SK-N-SH (cell line): ENCODE measurements around the gene WDR90.

Experiments used
- GABPA ChIP-seq: IDR thresholded peaks from 2 replicates; pipeline ENCODE4 v1.4.0; 2012; ENCODE audit warnings: low read depth, mild to moderate bottlenecking
- JUND ChIP-seq: IDR thresholded peaks from 2 replicates; pipeline ENCODE4 v1.4.0; 2012
- MAX ChIP-seq: IDR thresholded peaks from 2 replicates; pipeline ENCODE4 v1.4.0; 2012; ENCODE audit warnings: low read depth
- MXI1 ChIP-seq: IDR thresholded peaks from 2 replicates; pipeline ENCODE4 v1.6.1; 2012; ENCODE audit warnings: mild to moderate bottlenecking, low read depth, low read length, improper control_type of control experiment
- NRF1 ChIP-seq: IDR thresholded peaks from 2 replicates; pipeline ENCODE4 v1.6.1; 2012; ENCODE audit warnings: low read depth, mild to moderate bottlenecking, low read length
- POLR2AphosphoS5 ChIP-seq: IDR thresholded peaks from 2 replicates; pipeline ENCODE4 v1.6.1; 2012; ENCODE audit warnings: low read depth, low read length
- USF1 ChIP-seq: IDR thresholded peaks from 2 replicates; pipeline ENCODE4 v1.4.0; 2012; ENCODE audit warnings: low read depth, borderline replicate concordance
- YY1 ChIP-seq: IDR thresholded peaks from 2 replicates; pipeline ENCODE4 v1.4.0; 2012; ENCODE audit warnings: low read depth, mild to moderate bottlenecking

GRCh38 chr16:644556-644955, 4.6 kb upstream of the WDR90 start:
- TF ChIP-seq USF1 (no peak), NRF1 (no peak), GABPA (no peak), MXI1 (no peak), POLR2AphosphoS5 (no peak), JUND (no peak), MAX (no peak), YY1 (no peak)
